GM21717 (cell line): Measurements from ENCODE around the gene CDPF1.
"Not testable (repeated sequence)": the region's sequence is repeated elsewhere in the genome, so short reads cannot be mapped to it uniquely, and the experiment has no call there.

ENCODE experiments used
- ATAC-seq: cut with Tn5 transposase; IDR thresholded peaks from one replicate; pipeline ENCODE4 v1.9.1; 2021; ENCODE audit warnings: mild to moderate bottlenecking, moderate library complexity; ENCODE audit not compliant: unreplicated experiment

The CDPF1 gene

DNA sequence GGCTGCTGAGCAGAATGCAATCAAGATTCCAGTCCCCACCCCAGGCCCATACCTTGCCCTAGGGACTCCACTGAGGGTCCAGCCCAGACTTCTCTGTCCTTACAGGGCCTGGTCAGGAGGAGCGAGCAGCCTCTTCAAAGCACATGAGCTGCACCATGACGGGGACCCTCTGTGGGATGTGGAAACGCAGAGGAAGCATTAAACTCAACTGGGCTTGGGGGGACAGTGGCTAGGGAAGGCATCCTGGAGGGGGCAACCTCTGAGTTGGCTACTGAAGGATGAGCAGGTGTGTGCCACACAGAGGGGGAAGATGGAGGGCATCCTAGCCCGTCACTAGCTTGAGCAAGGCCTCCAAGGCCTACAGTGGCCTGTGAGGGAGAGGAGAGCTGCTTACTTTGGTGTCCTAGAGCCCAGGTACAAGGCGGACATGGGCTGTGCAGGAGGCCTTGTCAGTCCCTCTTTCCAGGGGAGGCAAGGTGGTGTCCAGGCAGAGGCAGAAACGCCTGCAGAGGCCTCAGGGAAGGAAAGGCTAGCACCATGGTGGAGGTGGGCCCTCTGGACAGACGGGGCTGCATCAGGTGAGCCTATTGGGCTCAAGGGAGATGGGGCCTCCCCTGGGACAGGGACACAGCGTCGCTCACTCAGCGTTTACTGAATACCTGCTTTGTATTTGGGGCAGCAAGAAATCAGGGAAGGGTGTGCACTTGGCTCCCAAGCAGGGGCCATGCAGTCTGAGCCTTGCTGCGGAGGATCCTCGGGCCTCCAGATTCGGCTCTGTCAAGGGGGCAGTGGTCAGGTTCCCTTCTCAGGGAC is 32.0 kb upstream of the CDPF1 start:
- no peak for ATAC-seq

DNA sequence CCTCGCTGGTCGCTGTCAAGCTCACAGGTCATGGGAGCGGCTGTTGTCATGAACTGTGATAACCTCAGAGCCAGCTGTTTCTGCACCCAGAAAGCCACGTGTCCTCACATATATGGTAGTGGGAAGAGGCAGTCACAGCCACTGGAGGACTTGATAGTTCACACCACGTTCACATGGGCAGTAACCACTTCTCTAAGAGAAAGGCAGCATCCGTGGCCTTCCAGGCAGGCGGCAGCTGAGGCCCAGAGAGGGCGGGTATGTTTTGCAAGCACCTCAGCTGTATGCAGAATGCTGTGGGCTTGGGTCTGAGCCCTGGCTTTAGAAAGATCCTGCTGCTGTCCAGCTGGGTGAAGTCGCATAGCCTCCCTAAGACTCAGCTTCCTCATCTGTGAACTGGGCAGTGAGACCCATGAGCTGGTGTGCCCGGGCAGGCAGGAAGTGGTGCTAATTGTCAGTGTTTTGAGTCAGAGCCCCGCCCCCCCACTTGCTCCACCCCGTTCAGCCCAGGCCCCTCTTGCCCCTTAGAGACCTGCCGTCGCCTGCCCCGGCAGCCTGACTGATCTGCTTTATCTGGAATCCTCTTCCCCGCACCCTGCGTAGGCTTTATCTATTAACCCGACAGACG is 31.0 kb upstream of the CDPF1 start:
- no peak for ATAC-seq

DNA sequence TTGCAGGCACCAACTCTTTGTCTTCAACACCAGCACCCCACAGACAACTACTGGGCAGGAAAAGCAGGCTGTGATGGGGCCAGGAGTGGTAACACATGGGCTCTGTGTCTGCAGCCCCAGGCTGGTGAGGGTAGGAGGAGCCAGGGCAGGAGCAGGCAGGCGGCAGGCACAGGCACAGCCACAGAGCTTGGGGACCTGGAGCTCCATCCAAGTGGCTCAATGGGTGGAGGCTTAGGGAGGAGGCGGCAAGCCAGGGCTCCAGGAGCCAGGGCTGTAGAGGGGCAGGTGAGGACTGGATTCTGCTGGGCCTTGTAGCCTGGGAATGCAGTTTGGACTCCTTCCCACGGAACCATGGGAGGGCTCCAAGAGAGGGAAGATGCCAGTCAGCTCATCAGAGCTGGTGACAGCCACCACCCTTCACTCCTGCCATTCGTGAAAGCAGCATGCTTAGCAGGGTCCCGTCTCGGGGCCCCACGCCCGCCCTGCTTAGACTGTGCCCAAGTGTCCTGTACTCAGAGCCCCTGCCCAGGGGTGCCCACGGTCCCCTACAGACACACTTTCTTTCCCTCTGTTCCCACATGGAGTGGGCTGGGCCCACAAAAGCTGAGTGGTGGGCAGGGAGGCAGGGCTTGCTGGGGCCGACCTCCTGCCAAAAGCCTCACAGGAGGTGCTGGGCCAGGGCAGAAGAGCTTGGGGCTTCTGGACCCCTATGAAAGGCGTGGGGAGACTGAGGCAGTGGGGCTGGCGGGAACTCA is 30.1 kb upstream of the CDPF1 start:
- ATAC-seq = no peak

DNA sequence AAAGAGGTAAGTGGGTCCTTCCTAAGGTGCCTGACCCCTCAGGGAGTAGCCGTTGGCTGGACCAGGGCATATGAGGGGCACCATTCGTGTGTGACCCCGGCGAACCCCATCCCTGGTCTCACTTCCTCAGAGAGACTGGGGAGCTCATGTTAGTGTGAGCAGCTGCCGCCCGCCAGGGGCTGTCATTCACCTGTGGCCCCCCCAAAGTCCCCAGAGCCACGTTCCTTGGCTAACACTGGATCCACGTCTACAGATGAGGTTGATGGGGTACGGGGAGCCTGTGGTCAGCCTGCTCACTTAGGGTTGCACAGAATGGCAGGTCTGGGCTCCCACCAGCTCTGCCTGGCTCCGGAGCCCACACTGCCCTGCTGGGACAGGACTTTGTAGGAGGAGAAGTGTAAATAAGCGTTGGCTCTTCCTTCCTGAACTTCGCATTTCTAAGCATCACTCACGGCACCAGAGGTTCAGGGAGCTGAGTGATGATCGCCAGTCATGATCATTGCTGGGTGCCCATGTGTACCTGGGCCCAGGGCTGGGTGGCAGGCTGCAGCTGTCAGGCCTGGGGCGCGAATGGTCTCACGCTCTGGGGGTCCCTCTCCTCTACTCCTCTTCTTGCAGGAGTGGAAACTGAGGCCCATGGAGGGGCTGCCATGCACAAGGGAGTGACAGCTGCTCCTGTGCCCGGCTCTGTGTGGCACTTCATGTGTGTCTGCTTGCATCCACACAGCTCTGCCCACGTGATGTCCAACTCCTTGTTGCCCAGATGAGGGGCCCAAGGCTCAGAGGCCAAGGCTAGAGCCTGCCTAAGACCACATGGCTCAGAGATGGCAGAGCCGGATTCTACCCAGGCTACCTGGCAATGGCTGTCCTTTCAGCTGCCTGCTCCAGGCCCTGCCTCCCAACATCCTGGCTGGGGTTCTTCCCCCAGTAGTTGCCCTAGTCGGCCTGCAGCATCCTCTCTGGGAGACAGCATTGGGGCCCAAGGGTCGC is 28.9 kb upstream of the CDPF1 start:
- ATAC-seq = no peak

DNA sequence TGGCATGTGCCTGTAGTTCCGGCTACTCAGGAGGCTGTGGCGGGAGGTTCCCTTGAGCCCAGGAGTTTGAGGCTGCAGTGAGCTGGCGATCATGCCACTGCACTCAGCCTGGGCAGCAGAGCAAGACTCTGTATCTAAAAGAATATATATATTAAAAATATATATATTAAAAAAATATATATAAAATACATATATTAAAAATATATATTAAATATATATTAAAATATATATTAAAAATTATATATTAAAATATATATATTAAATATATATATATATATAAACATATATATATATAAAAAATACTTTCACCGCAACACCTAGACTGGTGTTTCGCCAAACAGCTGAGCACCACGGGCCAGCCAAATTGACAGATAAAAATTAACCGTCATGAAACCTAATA is 26.5 kb upstream of the CDPF1 start:
- ATAC-seq = no peak

DNA sequence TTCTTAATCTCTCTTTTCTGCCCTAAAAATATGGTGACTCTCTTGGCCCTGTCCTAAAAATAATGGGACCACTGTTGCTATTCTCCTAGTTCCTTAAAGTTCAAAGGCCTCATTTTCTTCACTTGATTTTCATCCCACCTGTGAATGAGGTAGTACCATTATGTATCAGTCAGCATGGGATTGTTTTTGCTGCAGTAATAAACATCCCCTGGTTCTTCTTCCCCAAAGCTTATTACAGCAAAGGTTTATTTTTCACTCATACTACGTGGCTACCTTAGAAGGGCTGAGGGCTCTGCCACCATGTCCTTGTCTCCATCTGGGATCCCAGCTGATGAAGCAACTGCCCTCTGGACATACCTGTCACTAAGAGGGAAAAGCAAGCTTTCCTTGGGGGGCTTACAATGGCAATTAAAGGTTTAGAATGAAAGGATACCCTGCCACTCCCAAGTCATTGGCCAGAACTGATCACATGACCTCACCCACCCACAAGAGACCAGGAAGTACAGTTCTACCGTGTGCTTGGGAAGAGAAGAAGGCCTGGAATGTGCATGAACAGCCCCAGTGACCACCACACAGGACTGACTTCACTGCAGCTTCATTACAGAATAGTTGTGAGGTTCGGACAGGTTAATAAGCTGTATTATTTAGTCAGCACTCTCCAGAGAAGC is 25.5 kb upstream of the CDPF1 start:
- ATAC-seq = no peak

DNA sequence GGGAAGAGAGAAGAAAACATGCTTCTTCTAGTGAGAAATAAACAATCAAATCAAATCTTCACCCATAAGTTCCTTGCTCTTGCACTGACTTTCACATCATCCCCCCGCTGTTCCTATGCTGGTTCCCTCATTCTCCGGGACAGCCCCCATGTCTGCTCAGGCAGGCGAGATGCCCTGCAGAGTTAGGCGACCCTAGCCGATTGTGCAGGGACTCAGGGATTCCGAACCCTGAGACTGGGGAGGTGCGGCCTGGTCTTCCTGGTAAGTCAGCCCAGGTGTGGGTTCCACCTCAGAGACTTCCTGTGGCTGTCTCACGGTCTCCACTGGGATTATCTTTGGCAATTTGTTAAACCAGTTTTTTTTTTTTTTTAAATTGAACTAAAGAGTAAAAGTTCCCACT is 24.3 kb upstream of the CDPF1 start:
- no peak for ATAC-seq

DNA sequence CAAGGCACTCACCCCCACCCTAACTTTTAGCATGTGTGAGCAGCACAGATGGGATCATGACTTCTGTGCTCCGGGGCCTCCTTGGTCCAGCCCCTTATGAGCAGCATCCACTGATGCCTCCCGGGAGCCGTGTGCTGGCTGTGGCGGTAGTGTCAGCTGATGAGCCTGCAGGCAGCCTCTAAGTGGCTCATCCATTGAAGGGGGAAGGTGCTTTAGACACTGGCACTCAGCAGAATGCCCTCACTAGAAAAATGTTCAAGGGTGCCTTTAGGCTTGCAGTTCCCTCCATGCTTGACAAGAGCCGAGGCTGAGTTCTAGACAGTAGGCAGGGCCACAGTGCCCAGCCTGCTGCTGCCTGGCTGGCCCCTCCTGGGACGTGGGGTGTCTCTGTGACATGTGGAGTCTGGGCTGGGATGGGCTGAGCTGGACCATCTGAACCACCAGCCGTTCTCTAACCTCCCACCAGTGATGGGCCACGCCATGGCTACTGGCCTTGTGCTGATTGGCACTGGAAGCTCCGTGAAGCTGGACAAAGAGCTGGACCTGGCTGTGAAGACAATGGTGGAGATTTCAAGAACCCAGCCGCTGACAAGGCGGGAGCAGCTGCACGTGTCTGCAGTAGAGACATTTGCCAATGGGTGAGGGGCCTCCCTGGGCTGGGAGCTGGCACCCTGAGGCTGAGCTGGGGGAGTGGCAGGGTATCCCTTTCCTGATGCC is 23.5 kb upstream of the CDPF1 start:
- ATAC-seq = no peak

DNA sequence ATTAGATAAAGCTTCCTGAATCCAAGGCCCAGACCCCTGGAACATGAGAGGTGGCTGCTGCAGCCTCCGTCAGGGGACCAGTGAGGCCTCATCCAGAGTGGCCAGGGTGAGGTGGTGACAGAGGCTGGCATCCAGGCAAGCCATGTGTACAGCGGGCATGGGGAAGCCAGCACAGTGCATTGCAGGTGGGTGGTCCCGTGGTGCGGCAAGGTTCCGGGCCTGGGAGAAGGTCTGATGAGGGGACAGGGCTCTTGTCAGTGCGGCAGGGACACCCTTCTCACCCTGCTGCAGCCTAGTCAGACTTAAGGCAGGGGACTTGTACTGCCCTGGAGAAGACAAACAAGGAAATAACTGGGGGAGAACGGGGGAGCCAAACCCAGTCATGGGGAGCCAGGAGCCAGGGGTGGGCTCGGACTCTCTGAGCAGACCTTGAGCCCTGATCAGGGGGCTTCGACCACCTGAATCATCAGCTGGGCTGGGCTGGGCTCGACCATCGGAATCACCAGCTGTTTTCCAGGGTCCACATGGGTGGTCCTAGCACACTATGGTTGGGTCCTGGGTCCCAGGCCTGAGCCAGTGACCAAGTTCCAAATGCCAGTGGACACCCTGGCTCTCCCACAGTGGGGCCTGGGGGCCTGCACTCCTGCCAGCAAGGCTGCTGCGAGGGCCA is 22.8 kb upstream of the CDPF1 start:
- ATAC-seq = no peak

DNA sequence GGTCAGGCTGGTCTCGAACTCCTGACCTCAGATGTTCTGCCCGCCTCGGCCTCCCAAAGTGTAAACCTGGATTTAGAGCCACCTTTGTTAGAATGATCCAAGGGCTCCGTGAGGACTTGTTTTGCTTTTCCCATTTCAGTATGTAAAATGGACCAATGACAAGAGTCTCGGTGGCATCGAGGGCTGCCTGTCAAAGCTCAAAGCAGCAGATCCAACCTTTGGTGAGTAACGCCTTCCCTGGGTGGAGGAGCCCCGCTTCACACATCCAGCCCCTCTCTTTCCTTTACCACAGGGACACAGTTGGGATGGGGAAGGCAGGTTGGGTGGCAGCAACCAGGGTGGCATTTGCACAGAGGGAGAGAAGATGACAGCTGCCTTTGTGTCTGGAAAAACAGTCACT is 22.1 kb upstream of the CDPF1 start:
- no peak for ATAC-seq

DNA sequence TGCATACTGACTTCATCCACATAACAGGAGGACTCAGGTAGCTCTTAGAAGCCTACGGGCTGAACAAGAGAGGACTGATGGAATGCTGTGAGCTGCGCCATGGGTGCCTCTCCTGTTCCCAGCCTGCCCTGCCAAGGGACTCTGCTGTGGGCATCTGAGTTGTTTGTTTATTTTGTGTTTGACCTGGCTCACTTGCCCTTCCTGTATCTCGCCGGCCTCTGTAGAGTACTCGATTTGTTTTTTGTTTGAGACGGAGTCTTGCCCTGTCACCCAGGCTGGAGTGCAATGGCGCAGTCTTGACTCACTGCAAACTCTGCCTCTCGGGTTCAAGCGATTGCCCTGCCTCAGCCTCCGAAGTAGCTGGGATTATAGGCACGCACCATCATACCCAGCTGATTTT is 19.5 kb upstream of the CDPF1 start:
- no peak for ATAC-seq

DNA sequence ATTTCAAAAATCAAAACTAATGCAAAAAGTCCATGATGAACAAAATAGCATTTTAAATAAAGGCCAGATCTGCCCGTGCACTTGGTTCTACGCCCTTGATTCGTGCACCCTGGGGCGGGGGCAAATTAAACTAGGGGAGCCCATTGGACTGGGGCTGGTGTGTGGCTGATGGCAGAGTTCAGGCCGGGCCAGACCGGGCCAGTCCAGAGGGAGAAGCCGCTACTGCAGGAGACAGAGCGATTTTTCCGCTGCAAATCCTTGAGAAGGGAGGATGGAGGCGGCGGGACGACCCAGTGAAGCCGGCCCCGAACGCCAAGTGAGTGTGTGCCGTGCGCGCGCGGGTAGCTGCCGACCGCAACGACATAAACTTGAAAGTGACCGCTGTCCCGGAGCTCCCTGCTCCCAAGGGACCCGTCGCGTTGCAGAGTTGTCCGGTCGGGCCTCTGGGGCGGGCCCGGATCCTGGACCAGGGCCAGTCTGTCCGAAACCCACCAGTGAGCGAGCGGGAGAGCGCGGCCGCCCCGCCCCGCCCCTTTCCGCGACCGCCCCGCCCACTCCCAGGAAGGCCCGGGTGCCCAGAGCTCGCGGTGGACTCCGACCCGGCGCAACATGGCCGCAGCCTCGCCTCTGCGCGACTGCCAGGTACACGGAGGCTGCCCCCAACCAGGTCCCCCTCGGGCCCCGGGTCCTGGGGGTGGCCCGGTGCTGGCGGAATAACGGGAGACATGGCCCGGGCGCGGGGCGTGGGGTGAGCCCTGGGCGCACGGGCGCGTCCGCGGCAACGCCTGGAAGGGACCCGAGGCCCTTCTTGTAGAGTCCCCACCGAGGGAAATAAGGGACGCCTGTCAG is 17.6 kb upstream of the CDPF1 start, which contains the start of gene TTC38:
Gene TTC38, plus strand, starts transcription at position 578 of the 849 bp plus-strand sequence. Its CDS starts 32 bp downstream, at position 610.
- peak; percentile 49 for ATAC-seq

DNA sequence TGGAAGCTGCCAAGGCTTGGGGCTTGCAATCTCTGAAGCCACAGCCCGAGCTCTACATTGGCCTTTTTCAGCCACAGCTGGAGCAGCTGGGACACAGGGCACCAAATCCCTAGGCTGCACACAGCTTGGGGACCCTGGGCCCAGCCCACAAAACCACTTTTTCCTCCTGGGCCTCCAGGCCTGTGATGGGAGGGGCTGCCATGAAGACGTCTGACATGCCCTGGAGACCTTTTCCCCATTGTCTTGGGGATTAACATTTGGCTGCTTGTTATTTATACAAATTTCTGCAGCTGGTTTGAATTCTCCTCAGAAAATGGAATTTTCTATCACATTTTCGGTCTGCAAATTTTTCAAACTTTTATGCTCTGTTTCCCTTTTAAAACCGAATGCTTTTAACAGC is 15.5 kb upstream of the CDPF1 start:
- not testable (repeated sequence) for ATAC-seq

DNA sequence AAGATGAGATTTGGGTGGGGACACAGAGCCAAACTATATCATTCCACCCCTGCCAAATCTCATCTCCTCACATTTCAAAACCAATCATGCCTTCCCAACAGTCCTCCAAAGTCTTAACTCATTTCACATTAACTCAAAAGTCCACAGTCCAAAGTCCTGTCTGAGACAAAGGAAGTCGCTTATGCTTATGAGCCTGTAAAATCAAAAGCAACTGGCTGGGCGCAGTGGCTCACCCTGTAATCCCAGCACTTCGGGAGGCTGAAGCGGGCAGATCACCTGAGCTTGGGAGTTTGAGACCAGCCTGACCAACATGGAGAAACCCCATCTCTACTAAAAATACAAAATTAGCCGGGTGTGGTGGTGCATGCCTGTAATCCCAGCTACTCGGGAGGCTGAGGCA is 14.4 kb upstream of the CDPF1 start:
- ATAC-seq = not testable (repeated sequence)

DNA sequence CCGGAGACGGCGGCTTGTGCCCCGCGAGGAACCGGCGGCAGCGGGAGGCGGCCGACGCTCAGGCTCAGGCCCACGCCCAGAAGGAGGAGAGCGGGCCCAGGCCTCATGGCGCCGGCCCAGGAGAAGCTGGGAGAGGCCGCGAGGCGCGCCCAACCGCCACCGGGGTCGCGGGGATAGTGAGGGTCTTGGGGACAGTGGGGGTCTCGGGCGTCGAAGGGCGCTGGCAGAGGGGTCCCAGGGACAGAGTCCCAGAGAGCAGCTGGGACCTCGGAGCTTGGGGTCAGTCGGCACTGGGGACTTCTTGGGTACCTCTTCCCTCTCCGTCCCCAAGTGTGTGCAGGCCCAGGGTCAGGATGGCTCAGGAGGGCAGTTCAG is 13.1 kb upstream of the CDPF1 start, which contains the start of gene PKDREJ:
Gene PKDREJ, minus strand, starts transcription at position 128 of the 375 bp plus-strand sequence. Its CDS starts 21 bp downstream, at position 107.
- ATAC-seq = no peak

DNA sequence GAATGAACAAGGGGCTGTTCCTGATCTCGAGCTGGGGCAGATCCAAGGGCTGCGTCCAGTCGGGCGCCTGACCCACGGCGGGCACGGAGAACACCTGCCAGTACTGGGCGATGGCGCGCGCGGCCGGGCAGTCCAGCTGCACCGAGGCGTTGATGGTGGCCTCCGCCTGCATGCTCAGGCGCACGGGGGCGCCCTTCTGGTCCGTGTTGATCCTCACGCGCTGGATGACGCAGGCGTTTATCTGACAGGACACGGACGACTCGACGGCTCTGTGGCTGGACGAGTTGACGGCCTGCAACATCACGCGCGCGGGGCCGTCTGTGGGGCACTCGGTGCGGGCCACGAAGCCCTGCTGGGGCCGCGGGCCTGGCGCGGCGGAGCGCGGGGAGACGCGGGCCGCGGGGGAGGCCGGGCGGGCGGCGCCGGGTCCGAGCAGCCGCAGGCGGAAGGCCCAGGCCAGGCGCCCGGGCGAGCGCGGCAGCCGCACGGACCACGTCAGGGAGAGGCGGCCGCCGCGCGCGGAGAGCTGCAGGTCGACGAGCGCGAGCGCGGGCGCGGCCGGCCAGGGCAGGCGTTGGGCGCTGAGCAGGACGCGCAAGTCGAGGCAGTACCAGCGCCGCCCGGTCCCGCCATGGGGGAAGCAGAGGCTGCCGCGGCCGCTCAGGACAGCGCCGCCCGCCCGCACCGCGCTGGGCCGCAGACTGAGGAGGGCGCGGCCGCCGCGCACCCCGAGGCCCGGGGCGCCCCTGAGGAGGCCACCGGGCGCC is 12.5 kb upstream of the CDPF1 start:
- ATAC-seq = no peak

DNA sequence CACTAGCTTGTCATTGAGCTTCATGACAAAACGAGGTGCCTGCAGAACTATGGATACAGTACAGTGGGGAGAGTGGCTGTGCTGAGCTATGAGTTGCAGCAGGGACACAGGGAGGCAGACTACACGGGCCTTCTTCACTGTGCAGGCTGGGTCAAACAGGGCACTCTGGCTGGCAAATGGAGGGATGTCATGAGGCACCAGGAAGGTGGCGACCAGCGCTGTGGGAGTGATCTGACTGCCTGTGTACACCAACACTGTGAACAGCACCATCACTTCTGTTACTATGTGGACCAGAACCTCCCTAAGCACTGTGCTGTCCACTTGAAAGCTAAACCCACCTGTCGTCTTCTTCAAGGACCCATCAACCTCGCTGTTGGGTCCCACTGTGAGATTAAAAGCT is 9.9 kb upstream of the CDPF1 start:
- ATAC-seq = no peak
